Memory B cell (primary cell): ENCODE data around the gene NMT1.
"Not testable (repeated sequence)": the region's sequence is repeated elsewhere in the genome, so short reads cannot be mapped to it uniquely, and the experiment has no call there.

Experiments used
- ATAC-seq: fragments of 150-1000 bp; cut with Tn5 transposase; 2 replicates; pipeline ENCODE4 v1.10.0; 2021; ENCODE audit warnings: low read depth, mild to moderate bottlenecking, moderate library complexity
- DNase-seq, 2 donors: peaks; one replicate each; pipeline ENCODE4 v3.0.0; 2022; ENCODE audit warnings: low spot score in 2 of 2
- H3K27ac Mint-ChIP-seq: one replicate; pipeline ENCODE4 v1.8.0; 2022; ENCODE audit warnings: mild to moderate bottlenecking, moderate library complexity, mixed read lengths
- H3K27me3 Mint-ChIP-seq: one replicate; pipeline ENCODE4 v1.8.0; 2022; ENCODE audit warnings: mixed read lengths
- H3K36me3 Mint-ChIP-seq: one replicate; pipeline ENCODE4 v1.8.0; 2022; ENCODE audit warnings: mild to moderate bottlenecking, mixed read lengths
- H3K4me1 Mint-ChIP-seq: one replicate; pipeline ENCODE4 v1.8.0; 2022; ENCODE audit warnings: mixed read lengths
- H3K4me3 Mint-ChIP-seq: one replicate; pipeline ENCODE4 v1.8.0; 2022; ENCODE audit warnings: mild to moderate bottlenecking, moderate library complexity, mixed read lengths
- H3K9me3 Mint-ChIP-seq: one replicate; pipeline ENCODE4 v1.8.0; 2022; ENCODE audit warnings: mixed read lengths

Gene NMT1

GRCh38 chr17:45048795-45049563, 12.1 kb upstream of the NMT1 start:
- H3K36me3 Mint-ChIP-seq, result no peaks in the 10 kb centered on the region
- H3K27ac Mint-ChIP-seq, result no peak overlapping the region

GRCh38 chr17:45050481-45051059, 10.5 kb upstream of the NMT1 start:
- peak overlapping the region; percentile 89 for H3K4me3 Mint-ChIP-seq
- H3K36me3 Mint-ChIP-seq, result no peaks in the 10 kb centered on the region
- peaks cover 20% of the 10 kb centered on the region for H3K4me1 Mint-ChIP-seq
- no peaks in the 10 kb centered on the region for H3K27me3 Mint-ChIP-seq
- ATAC-seq (no peak), DNase-seq (no peak)
- no peaks in the 10 kb centered on the region for H3K9me3 Mint-ChIP-seq
- H3K27ac Mint-ChIP-seq, result peak overlapping the region; percentile 95

More at GRCh38 chr17:45048795-45049563, 12.1 kb upstream of the NMT1 start:
- H3K4me1 Mint-ChIP-seq, result peaks cover 16% of the 10 kb centered on the region
- DNase-seq (no peak), ATAC-seq (no peak)
- peak overlapping the region; percentile 2 for H3K4me3 Mint-ChIP-seq
- H3K9me3 Mint-ChIP-seq, result no peaks in the 10 kb centered on the region
- H3K27me3 Mint-ChIP-seq, result no peaks in the 10 kb centered on the region

- Mint-ChIP-seq H3K4me3 (peak within 1 kb of the TSS; percentile 89), H3K9me3 (no peaks in the 10 kb centered on the region)
- ATAC-seq, result peak; percentile 97
Observed at GRCh38 chr17:45051060-45051719, 9.9 kb upstream of the NMT1 start, which contains the start of gene DCAKD. DCAKD (minus strand) TSS chr17:45051632; CDS start chr17:45034885, 16,747 bp downstream.

GRCh38 chr17:45051720-45052051, 9.4 kb upstream of the NMT1 start:
- H3K27ac Mint-ChIP-seq, H3K9me3 Mint-ChIP-seq, H3K27me3 Mint-ChIP-seq, H3K36me3 Mint-ChIP-seq, ATAC-seq, DNase-seq: not testable (repeated sequence)
- H3K4me1 Mint-ChIP-seq, result peaks cover 19% of the 10 kb centered on the region
- H3K4me3 Mint-ChIP-seq, result peak overlapping the region; percentile 89

More at GRCh38 chr17:45051060-45051719, 9.9 kb upstream of the NMT1 start, which contains the start of gene DCAKD:
- Mint-ChIP-seq H3K36me3 (no peaks in the 10 kb centered on the region), H3K4me1 (peaks cover 19% of the 10 kb centered on the region), H3K27ac (peak within 1 kb of the TSS; percentile 95), H3K27me3 (no peaks in the 10 kb centered on the region)
- peak; percentile 73 to 84 for DNase-seq

- no peaks in the 10 kb centered on the region for H3K27me3 Mint-ChIP-seq
- peak overlapping the region; percentile 70 for H3K4me3 Mint-ChIP-seq
- H3K36me3 Mint-ChIP-seq, result no peaks in the 10 kb centered on the region
- no peaks in the 10 kb centered on the region for H3K9me3 Mint-ChIP-seq
- H3K4me1 Mint-ChIP-seq, result peaks cover 19% of the 10 kb centered on the region
- DNase-seq (no peak), ATAC-seq (no peak)
- H3K27ac Mint-ChIP-seq, result no peak overlapping the region
Observed at GRCh38 chr17:45052052-45052772, 8.9 kb upstream of the NMT1 start.

GRCh38 chr17:45060382-45060796, 728 bp upstream of the NMT1 start:
- Mint-ChIP-seq H3K27ac (peak overlapping the region; percentile 95), H3K4me1 (peaks cover 23% of the 10 kb centered on the region), H3K9me3 (no peaks in the 10 kb centered on the region), H3K4me3 (peak overlapping the region; percentile 99), H3K36me3 (no peaks in the 10 kb centered on the region), H3K27me3 (no peaks in the 10 kb centered on the region)
- no peak for DNase-seq
- ATAC-seq, result no peak

- DNase-seq (no peak), ATAC-seq (no peak)
- peaks cover 20% of the 10 kb centered on the region for H3K4me1 Mint-ChIP-seq
- peak overlapping the region; percentile 99 for H3K4me3 Mint-ChIP-seq
- H3K27ac Mint-ChIP-seq, result peak overlapping the region; percentile 95
- no peaks in the 10 kb centered on the region for H3K9me3 Mint-ChIP-seq
- no peaks in the 10 kb centered on the region for H3K27me3 Mint-ChIP-seq
- no peaks in the 10 kb centered on the region for H3K36me3 Mint-ChIP-seq
Observed at GRCh38 chr17:45061606-45062205, 589 bp downstream of the NMT1 start.

- H3K36me3 Mint-ChIP-seq, result no peaks in the 10 kb centered on the region
- no peak for DNase-seq
- H3K27me3 Mint-ChIP-seq, result no peaks in the 10 kb centered on the region
- peak overlapping the region; percentile 46 for H3K27ac Mint-ChIP-seq
- peak overlapping the region; percentile 74 for H3K4me3 Mint-ChIP-seq
- no peaks in the 10 kb centered on the region for H3K9me3 Mint-ChIP-seq
- no peak for ATAC-seq
- H3K4me1 Mint-ChIP-seq, result peaks cover 23% of the 10 kb centered on the region
Observed at GRCh38 chr17:45063198-45063597, 2.1 kb downstream of the NMT1 start.

- Mint-ChIP-seq H3K4me1 (peaks cover 10% of the 10 kb centered on the region), H3K27ac (no peak overlapping the region), H3K27me3 (no peaks in the 10 kb centered on the region), H3K9me3 (no peaks in the 10 kb centered on the region), H3K4me3 (no peak overlapping the region), H3K36me3 (peaks cover 2% of the 10 kb centered on the region)
- DNase-seq (no peak), ATAC-seq (no peak)
Observed at GRCh38 chr17:45067637-45068036, 6.5 kb downstream of the NMT1 start.

- Mint-ChIP-seq H3K4me3 (no peak overlapping the region), H3K27me3 (no peaks in the 10 kb centered on the region), H3K27ac (no peak overlapping the region), H3K36me3 (peaks cover 9% of the 10 kb centered on the region), H3K9me3 (no peaks in the 10 kb centered on the region), H3K4me1 (peaks cover 7% of the 10 kb centered on the region)
- DNase-seq (no peak), ATAC-seq (no peak)
Observed at GRCh38 chr17:45070001-45070400, 8.9 kb downstream of the NMT1 start.

GRCh38 chr17:45070809-45071208, 9.7 kb downstream of the NMT1 start:
- no peak overlapping the region for H3K27ac Mint-ChIP-seq
- H3K27me3 Mint-ChIP-seq, result no peaks in the 10 kb centered on the region
- H3K36me3 Mint-ChIP-seq, result peaks cover 9% of the 10 kb centered on the region
- H3K4me3 Mint-ChIP-seq, result no peak overlapping the region
- peaks cover 7% of the 10 kb centered on the region for H3K4me1 Mint-ChIP-seq
- DNase-seq, result no peak
- ATAC-seq, result no peak
- H3K9me3 Mint-ChIP-seq, result no peaks in the 10 kb centered on the region

GRCh38 chr17:45073414-45074070, 12.4 kb downstream of the NMT1 start:
- H3K27me3 Mint-ChIP-seq, result no peaks in the 10 kb centered on the region
- no peak overlapping the region for H3K27ac Mint-ChIP-seq
- ATAC-seq, result no peak
- H3K4me3 Mint-ChIP-seq, result no peak overlapping the region
- H3K4me1 Mint-ChIP-seq, result peaks cover 14% of the 10 kb centered on the region
- H3K36me3 Mint-ChIP-seq, result peaks cover 9% of the 10 kb centered on the region
- DNase-seq, result no peak
- H3K9me3 Mint-ChIP-seq, result no peaks in the 10 kb centered on the region

- H3K27me3 Mint-ChIP-seq, result no peaks in the 10 kb centered on the region
- H3K36me3 Mint-ChIP-seq, result peaks cover 19% of the 10 kb centered on the region
- H3K4me1 Mint-ChIP-seq, result peaks cover 14% of the 10 kb centered on the region
- ATAC-seq (peak; percentile 88), DNase-seq (no peak)
- H3K27ac Mint-ChIP-seq, result peak overlapping the region; percentile 76
- no peak overlapping the region for H3K4me3 Mint-ChIP-seq
- H3K9me3 Mint-ChIP-seq, result no peaks in the 10 kb centered on the region
Observed at GRCh38 chr17:45077643-45078042, 16.5 kb downstream of the NMT1 start.
